ENCODE data around the gene EFNB3.

The EFNB3 gene

DNA sequence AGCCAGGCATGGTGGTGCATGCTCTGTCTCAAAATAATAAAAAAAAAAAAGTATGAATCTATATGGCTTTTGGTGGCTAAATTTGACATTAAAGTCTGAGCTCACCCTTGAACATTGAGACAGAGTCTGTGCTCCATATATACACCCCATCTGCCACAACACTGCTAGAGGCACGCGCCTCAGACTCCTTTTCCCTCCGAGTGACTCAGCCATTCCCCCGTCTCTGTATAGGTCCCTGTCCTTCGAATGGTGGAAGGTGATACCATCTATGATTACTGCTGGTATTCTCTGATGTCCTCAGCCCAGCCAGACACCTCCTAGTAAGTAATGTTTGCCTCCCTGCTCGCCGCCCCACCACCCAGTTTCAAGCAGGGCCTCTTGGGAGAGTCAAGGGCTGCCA lies 4.5 kb upstream of the EFNB3 start:
- no peak for DNase-seq (ENCODE audit: low read depth in 2 of 2)

DNA sequence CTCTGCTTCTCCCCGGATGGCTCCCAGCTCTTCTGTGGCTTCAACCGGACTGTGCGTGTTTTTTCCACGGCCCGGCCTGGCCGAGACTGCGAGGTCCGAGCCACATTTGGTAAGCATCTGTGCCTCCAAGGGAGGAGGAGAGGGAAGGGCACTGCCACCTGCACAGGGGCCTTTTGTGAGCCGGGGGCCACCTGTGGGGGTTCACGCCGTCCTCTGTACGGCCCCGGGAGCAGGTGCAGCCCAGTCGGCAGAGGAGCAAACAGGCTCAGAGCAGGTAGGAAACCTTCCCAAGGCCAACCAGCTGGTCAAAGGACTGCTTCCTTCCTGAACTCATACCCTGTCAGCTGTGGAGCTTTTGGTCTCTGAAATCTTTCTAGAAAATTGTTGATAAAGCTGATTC lies 3.3 kb upstream of the EFNB3 start:
- no peak for DNase-seq (ENCODE audit: low read depth in 2 of 2)

DNA sequence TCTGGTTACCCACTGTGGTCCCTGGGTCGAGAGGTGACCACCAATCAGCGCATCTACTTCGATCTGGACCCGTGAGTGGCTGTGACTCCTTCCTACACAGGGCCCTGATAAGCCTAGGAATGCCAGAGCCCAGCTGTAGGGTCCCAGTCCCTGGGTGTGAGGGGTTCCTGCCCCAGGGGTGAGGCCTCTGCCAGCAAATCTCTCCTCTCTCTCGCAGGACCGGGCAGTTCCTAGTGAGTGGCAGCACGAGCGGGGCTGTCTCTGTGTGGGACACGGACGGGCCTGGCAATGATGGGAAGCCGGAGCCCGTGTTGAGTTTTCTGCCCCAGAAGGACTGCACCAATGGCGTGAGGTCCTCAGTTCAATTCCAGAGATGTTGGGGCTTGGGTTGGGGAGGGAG lies 2.2 kb upstream of the EFNB3 start:
- no peak for DNase-seq (ENCODE audit: low read depth in 2 of 2)

DNA sequence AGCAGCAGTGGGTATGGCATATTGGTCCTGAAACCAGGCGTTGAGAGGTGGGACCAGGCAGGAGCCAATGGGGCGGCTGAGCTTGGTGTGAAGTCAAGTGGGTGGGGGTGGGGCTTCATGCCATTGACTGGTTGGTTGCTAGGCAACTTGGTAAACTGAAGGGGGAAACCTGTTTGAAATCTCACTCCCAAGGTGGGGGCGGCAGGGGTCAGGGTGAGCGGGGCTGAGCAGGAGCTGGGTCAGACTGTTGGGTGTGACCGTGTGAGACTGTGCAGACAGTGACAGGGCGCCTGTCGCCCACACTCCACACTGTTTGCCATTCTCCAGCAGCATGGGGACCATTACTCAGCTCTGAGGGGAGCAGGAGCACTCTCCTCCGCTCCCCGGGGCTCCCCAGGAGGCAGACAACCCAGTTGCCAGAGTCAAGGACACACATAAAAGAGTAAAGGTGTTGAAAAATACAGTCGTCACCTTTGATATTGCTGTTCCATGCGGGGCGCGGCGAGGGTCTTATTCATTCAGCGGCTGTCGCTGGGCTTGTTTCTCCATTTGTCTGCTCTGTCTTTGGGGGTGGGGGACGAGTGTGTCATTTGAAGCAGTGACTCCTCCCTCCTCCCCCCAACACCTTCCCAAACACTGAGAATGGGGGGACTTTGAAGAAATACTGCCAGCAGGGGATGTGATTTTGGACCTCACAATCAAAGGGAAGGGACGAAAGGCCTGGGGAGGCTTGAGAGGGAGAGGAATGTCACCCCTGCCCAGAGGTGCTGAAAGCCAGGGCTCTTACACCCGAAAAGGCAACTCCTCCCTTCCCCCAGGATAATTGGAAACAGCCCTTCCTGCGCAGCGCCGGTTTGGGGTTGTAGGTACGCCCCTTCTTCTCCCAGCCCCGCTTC lies 1.2 kb upstream of the EFNB3 start:
- DNase-seq (ENCODE audit: low read depth in 2 of 2), result no peak

DNA sequence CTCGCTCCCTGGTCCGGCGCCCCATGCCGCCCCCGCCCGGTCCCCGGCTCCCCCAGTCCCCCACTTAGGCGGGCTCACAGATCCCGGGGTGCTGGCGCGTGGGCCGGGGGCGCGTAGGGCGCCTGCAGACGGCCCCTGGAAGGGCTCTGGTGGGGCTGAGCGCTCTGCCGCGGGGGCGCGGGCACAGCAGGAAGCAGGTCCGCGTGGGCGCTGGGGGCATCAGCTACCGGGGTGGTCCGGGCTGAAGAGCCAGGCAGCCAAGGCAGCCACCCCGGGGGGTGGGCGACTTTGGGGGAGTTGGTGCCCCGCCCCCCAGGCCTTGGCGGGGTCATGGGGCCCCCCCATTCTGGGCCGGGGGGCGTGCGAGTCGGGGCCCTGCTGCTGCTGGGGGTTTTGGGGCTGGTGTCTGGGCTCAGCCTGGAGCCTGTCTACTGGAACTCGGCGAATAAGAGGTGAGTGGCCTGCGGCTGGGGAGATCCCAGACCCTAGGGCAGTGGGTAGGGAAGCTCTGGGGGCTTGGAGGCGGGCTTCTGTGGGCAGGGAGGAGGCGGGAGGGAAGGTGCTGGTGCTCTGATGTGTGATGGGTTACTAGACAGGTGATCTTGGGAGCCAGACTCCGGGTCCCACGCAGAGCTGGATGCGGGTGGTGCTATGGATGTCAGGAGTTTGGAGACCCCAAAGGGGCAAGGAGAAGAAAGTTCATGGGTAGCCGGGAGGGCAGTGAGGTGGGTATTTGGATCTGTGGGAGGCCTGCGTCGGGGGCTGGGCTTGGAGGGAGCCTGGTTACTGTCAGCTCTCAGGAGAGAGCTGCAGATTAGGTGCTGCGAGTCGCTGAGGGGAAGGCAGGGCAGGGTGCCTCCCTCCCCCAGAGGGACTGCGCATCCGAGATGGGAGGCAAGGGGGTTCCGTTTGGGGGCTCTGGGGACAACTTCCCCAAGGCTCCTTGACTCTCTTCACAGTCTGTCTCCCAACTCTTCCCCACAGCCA lies 560 bp downstream of the EFNB3 start:
- DNase-seq (ENCODE audit: low read depth in 2 of 2), result no peak

DNA sequence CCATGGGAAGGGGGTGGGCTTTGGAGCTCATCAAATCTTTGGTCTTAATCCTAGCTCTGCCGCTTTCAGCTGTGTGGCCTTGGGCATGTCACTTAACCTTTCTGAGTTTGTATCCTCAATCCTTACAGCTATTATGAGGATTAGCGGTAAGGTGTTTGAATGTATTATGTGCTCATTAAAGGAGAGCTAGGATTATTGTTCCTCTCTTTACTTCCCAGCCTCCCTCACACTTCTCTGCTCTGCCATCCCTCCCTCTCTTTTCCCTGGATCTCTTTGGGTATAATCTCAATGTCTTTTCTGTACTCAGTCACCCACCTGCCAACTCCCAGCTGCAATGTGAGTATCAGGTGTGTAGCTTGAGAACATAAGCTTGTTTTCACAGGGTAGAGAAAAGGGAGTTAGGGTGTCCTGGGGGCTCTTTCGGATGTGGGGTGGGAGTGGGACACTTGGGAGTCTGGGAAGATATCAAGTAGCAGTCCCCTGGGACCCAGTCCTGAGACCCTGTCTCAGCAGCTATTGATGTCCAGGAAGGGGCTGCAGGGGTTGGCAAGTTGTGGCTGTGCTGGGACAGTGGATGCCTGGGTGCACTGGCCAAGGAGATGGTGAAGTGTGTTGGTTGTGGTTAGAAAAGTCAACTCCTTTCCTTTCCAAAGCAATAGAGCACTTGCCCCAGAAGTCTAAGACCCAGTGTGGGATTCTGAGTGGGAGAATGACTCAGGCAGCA lies 1.8 kb downstream of the EFNB3 start:
- DNase-seq (ENCODE audit: low read depth in 2 of 2), result no peak

DNA sequence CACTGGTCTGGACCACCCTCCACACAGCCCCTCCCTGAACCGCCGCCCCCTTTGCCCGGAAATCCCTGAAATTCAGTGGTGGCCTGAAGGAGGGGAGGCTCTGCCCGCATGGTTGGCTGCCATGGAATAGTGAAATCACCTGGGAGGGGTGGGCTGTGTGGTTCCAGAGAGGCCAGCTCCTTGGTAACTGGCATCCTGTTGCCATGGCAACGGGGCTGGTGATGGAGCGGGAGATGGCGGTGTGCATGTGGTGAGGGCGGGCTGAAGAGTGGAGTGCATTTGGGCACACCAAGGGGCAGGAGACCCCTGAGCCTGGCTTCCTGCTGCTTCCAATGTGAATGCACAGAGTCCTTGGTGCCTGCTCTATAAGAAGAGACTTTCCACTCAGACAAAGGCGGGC lies 2.4 kb downstream of the EFNB3 start:
- DNase-seq (ENCODE audit: low read depth in 2 of 2), result no peak

DNA sequence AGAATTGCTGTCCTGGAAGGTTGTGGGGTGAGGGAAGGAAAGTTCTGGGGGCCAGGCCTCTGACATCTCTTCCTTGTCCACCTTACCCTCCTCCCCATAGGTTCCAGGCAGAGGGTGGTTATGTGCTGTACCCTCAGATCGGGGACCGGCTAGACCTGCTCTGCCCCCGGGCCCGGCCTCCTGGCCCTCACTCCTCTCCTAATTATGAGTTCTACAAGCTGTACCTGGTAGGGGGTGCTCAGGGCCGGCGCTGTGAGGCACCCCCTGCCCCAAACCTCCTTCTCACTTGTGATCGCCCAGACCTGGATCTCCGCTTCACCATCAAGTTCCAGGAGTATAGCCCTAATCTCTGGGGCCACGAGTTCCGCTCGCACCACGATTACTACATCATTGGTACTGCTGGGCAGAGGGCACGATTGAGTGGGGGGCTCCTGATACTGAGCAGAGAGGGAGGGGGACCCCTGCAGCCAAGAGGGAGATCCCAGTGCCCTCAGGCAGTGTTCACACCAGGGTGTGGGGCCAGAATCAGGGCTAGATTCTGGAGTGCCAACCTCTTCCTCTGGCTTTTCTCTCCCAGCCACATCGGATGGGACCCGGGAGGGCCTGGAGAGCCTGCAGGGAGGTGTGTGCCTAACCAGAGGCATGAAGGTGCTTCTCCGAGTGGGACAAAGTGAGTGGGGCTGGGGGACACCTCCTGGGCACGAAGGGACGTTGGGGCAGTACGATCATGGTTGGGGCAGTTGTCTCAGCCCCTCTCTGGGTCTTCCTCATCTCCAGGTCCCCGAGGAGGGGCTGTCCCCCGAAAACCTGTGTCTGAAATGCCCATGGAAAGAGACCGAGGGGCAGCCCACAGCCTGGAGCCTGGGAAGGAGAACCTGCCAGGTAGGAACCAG lies 3.1 kb downstream of the EFNB3 start:
- no peak for DNase-seq (ENCODE audit: low read depth in 2 of 2)

DNA sequence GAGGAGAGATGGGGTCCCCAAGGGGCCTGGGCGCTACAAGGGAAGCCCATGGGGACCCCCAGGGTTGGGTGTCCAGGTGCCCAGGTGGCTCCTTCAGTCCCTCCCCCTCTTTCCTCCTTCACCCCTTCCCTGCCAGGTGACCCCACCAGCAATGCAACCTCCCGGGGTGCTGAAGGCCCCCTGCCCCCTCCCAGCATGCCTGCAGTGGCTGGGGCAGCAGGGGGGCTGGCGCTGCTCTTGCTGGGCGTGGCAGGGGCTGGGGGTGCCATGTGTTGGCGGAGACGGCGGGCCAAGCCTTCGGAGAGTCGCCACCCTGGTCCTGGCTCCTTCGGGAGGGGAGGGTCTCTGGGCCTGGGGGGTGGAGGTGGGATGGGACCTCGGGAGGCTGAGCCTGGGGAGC lies 4.0 kb downstream of the EFNB3 start:
- DNase-seq (ENCODE audit: low read depth in 2 of 2), result no peak

DNA sequence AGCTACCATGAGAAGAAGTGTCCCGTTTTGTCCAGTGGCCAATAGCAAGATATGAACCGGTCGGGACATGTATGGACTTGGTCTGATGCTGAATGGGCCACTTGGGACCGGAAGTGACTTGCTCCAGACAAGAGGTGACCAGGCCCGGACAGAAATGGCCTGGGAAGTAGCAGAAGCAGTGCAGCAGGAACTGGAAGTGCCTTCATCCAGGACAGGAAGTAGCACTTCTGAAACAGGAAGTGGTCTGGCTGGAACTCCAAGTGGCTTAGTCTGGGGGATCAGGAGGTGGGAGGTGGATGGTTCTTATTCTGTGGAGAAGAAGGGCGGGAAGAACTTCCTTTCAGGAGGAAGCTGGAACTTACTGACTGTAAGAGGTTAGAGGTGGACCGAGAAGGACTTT lies 5.3 kb downstream of the EFNB3 start:
- no peak for DNase-seq (ENCODE audit: low read depth in 2 of 2)

DNA sequence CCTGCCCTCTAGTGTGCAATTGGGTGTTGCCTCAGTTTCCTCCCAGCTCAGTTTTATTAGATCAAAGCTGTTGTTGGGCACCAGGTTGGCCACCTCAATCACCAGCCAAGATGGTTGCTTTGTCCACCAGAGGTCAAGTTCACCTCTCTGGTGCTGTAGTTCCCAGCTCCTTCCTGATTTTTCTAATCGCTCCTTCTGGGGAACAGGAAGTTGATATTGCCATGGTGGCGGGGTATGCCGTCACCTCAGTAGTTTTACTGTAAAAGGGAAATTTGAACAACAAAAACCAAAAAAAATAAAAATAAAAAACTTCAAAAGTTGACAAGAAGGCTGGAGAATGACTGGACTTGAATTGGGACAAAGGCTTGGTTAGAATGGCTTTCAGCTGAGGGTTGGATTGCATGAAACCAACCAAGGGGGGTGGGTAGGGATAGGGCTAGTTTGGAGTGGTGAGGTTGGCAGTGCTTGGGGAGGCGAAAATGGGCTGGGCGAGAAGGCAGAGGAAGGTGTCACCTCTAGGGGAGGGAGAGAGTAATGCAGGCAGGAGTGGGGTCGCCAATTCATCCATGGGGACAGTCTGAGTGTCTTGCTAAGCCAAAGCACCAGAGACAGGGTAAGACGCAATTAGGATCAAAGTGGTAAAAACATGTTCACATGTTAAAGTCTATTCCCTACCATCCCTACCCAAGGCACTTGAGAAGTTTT lies 6.2 kb downstream of the EFNB3 start:
- no peak for DNase-seq (ENCODE audit: low read depth in 2 of 2)

DNA sequence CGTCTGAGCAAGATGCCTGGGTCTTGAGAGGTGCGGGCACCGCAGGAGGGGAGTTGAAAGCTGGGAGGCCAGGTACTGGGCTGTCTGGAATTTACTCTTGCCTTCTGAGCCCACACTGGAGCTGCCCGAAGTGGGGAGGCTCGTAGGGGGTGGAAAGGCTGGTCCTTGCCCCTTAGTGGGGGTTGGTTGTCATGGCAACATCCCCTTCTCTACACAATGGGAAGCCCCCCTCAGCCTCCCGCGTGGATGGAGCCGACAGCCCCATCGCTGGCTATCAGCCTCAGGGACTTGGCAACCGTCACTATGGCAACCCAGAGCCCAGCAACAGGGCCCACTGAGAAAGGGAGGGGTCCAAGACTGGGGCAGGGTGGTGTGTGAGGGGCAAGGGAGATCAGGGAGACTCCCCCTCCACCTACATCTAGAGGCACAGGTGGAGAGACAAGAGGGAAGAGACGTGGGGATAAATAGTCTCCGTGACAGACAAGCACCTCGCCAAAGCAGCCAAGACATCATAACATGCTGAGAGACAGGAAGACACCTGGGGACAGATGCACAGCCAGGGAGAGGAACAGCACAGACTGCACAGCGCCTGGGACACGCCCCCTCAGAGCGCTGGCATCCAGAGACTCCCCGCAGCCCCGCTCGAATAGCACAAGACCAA lies 7.2 kb downstream of the EFNB3 start:
- no peak for DNase-seq (ENCODE audit: low read depth in 2 of 2)

DNA sequence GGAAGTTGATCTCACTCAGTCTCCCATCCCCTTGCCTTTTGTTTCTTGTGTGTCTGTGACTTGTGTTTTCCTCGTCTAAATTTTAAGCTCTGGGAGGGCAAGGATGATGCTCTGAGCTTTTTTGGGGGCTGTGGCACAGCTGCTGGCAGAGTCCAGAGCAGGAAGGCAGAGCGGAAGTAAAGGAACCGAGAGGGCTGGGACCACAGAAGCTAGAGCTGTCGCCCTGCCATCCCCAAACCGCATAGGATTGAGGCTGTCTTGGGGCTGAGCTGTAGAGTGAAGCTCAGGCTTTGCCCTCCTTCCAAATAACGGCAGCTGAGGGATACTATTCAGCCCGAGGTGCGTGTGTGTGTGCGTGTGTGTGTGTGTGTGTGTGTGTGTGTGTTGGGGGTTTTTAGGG lies 8.8 kb downstream of the EFNB3 start:
- no peak for DNase-seq (ENCODE audit: low read depth in 2 of 2)

DNA sequence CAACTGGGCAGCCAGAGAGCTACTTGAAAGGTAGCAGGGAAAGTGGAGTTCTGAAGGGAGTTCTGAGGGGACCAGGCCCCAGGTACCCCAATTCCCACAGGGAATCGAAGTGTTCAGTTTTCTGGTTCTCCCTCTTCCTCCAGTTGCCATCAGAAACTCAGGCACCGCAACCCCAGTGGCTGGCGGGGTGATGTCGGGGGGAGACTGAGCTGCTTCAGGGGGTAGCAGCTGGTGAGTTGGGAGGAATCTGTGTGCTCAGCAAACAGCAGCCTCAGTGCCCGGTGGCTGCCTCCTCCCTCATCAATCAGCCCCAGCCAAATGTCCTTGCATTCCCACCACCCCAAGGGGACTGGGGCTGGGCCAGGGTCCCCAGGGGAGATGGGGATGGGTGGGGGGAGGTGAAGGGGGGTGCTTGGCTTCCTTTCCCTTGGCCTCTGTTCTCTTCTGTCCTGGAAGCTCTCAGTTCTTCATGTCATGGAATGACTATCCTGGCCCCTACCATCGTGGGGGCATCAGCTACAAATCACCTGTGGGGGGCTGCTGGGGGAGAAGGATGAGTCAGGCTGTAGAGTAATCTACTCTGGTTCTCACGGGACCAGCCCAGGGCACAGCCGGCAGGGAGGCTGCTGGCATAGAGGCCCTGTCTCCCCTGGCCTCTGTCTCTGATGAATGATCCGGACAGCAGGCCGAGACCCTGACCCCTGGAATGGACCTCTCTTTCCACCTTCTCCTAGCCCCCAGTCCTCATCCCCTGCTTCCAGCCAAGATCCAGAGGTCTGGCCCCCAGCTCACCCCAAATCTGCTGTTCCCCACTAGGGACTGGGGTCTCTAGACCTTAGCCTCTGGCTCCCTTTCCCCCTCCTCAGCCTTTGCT lies 10.0 kb downstream of the EFNB3 start:
- DNase-seq (ENCODE audit: low read depth in 2 of 2), result no peak

DNA sequence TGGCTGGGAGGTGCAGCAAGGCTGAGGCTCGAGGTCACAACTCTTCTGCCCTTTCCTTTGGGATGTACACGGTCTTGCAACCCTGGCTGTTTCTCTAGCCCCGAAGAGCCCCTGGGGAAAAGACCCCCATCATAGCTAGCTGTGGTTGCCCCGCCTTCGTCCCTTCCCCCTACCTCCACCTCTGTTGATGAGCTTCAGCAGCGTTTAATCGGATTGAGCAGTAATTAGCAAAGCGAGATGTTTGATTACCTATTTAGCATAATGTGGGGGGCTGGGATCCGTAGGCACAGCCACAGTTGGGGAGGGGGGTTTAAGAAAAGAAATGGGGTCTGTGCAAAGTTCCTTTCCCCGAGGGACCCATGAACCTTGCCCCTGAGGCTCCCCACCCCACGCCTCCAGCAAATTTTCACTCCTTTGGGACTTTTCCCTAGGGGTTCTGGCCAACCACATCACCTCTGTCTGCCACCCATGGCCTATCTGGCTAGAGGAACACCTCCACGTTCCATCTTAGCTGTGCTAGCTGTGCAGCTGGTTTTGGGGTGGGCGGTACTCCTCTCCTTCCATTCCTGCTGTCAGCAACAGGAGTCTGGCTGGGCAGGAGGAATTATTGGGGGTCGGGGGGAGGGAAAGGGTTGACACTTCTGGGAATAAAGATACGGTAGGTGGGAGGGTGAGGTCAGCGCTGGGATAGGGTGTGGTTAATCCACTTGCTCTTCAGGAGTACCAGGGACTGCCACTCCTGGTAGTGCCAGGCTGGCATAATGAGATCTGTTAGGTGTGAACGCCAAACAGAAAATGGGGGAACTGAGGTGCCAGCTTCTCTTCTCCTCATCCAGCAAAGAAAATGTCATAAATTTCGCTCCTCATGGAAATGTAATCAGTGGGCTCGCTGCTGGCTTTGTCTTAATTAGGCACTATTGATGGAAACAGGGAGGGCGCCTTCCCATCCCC lies 11.2 kb downstream of the EFNB3 start:
- DNase-seq (ENCODE audit: low read depth in 2 of 2), result no peak

DNA sequence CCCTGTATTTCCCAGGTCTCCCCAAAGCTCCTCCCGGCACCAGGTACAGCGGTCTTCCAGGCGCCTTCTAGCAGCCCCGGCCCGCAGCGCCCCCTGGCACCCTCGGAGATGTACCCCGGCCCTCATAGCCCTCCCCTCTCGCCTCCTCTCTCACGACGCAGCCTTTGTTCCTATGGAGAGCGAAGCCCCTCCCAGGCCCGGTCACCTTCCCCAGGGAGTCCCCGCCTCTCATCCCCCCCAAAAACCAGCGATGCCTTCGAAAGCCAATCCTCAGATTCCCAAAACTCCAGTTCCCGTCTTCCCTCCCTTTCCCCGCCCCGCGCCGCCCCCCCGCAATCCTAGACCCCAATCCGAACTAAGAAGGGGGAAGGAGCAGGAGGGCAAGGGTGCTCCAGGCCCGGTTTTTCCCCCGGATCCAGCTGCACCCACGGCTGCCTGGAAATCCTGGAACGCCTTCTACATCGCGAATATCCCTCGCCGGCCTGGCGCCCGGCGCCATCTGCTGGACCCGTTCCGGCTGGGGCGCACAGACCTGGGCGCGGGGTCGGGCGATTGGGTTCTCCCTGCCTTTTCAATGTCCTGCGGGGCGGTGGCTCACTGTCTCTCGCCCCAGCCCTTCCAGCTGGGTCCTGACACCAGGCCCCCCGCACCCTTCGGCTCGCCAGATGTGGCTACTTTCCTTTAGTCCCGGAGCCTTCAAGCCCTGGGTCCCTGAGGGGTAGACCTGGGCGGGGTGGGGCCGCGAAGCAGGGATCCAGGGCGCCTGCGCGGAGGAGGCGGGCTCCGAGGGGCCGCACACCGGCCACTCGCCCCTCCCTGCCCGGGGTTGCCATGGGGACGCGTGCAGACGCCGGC lies 12.1 kb downstream of the EFNB3 start, which contains the start of gene DNAH2:
DNAH2 (plus strand) TSS at position 844 of the 855 bp plus-strand sequence. CDS start 1,991 bp downstream, outside the sequence.
- peak; percentile 56 to 62 for DNase-seq (ENCODE audit: low read depth in 2 of 2)
